CMK (cell line): ENCODE measurements around the gene UNC93A.
"Not testable (repeated sequence)": the region's sequence is repeated elsewhere in the genome, so short reads cannot be mapped to it uniquely, and the experiment has no call there.

Experiments
- DNase-seq: peaks from one replicate; pipeline ENCODE4 v3.0.0-alpha.2; 2010; ENCODE audit warnings: low read depth

The UNC93A gene

GRCh38 chr6:167290786-167291622, at the start of gene UNC93A:
Gene UNC93A, plus strand, starts transcription at chr6:167291315. Its CDS starts 175 bp downstream, at chr6:167291490.
- no peak for DNase-seq

- not testable (repeated sequence) for DNase-seq
These were observed 49.6 kb upstream of the UNC93A start for GRCh38 chr6:167241321-167242134.

- DNase-seq = not testable (repeated sequence)
These were observed 49.0 kb upstream of the UNC93A start for GRCh38 chr6:167242135-167242506.

- DNase-seq = peak; percentile 46
These were observed 48.5 kb upstream of the UNC93A start for GRCh38 chr6:167242511-167243051.

- DNase-seq = no peak
These were observed 46.8 kb upstream of the UNC93A start for GRCh38 chr6:167244064-167244960.

GRCh38 chr6:167244991-167245390, 46.1 kb upstream of the UNC93A start:
- DNase-seq = no peak

GRCh38 chr6:167245591-167245990, 45.5 kb upstream of the UNC93A start:
- no peak for DNase-seq

- no peak for DNase-seq
These were observed 43.1 kb upstream of the UNC93A start for GRCh38 chr6:167247814-167248595.

GRCh38 chr6:167248878-167249455, 42.1 kb upstream of the UNC93A start:
- not testable (repeated sequence) for DNase-seq

- DNase-seq = no peak
These were observed 38.8 kb upstream of the UNC93A start for GRCh38 chr6:167252271-167252670.

GRCh38 chr6:167255918-167256553, 35.1 kb upstream of the UNC93A start:
- no peak for DNase-seq

GRCh38 chr6:167258646-167259045, 32.5 kb upstream of the UNC93A start:
- DNase-seq = no peak

GRCh38 chr6:167266057-167266829, 24.9 kb upstream of the UNC93A start:
- DNase-seq = not testable (repeated sequence)

- DNase-seq = no peak
These were observed 24.1 kb upstream of the UNC93A start for GRCh38 chr6:167266830-167267555.

GRCh38 chr6:167267556-167267898, 23.6 kb upstream of the UNC93A start:
- DNase-seq = not testable (repeated sequence)

- DNase-seq = no peak
These were observed 23.2 kb upstream of the UNC93A start for GRCh38 chr6:167267921-167268401.

- DNase-seq = no peak
These were observed 22.3 kb upstream of the UNC93A start for GRCh38 chr6:167268683-167269280.
